CD4-positive, alpha-beta T cell treated with Interleukin-15 for 1 hour (primary cell): ENCODE measurements around the gene ERP44.
"Not testable (repeated sequence)": the region's sequence is repeated elsewhere in the genome, so short reads cannot be mapped to it uniquely, and the experiment has no call there.

ENCODE experiments used
- DNase-seq: peaks from one replicate; pipeline ENCODE4 v3.0.0-alpha.2; 2020

The ERP44 gene

DNA sequence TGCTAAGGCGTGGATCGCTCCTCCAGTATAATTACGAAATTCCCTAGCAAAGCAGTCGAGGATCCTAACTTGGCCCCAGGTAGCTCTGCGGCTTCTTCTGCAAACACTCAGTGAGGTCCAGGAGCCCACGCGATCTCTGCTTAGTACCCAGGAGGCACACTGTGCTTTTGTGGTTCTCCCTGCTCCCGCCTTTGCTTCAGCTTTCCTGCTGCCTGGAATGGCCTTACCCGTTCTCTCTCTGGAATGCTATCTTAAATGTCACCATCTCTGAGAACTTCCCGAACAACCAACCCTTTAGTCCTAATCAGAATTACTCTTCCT, 882 bp upstream of the ERP44 start:
- DNase-seq = no peak

DNA sequence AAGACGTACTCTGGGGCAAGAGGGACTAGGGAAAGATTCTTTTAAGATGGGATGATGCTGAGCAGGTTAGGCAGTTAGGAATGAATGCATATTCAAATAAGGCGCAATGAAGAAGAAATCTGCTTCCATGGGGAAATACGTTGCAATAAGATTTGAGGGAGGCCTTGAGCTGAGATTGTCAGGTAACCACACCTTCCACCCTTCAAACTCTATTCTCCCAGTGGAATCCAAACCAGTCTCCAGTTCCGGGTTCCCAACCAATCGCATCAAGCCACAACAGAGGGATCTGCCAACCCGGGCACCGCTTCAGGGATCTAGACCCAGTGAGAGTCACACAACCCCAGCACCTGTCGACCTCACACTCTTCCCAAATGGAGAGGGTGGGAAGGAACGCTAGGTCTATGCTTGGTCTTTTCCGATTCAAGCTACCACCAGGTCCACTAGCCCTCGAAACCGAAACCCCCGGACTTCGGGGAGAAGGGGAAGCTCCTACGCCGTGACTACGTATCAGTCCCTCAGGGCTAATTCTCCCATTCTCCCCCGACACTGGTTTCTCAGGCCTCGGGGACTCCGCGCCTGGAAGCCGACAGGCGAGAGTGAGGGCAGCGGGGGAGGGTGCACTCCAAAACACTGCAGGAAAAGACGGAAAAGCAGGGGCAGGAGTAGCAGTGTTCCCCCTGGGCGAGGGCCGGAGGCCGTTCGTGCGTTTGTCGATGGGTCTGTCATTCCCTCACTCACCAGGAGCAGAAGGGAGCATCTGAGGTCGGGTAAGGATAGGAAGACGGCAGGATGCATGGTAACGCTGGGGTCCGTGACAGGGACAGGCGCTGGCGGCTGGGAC, 534 bp downstream of the ERP44 start:
- DNase-seq = peak; percentile 45

DNA sequence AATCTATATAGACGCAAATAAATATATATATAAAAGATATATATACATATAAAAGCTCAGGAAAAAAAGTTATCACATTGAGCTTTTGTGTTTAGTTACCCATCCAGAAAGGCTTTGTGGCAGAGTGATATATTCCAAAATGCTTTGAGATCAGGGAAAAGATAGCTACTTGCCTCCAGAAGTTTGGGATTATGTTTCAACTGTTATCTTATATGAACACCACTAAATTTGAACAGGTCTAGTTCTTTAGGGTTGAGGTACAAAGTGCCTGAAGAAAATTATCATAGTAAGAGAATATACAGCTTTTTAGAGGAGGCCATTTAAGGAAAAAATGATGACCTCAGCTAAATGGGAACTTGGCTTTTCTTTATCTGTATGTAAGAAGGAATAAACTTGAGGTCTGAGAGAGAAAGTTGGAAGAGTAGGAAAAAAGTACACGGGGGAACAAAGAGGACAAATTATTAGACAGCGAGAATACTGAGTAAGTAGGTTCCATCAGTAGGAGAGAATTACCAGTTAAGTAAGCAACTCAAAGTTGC, 2.4 kb downstream of the ERP44 start:
- DNase-seq = no peak

DNA sequence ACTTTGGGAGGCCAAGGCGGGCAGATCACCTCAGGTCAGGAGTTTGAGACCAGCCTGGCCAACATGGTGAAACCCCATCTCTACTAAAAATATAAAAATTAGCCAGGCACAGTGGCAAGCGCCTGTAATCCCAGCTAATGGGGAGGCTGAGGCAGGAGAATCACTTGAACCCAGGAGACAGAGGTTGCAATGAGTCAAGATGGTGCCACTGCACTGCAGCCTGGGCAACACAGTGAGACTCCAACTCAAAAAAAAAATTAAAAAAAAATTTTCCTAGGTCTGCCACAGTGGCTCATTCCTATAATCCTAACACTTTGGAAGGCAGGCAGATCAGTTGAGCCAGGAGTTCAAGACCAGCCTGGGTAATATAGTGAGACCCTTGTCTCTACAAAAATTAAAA, 4.4 kb downstream of the ERP44 start:
- DNase-seq = not testable (repeated sequence)

DNA sequence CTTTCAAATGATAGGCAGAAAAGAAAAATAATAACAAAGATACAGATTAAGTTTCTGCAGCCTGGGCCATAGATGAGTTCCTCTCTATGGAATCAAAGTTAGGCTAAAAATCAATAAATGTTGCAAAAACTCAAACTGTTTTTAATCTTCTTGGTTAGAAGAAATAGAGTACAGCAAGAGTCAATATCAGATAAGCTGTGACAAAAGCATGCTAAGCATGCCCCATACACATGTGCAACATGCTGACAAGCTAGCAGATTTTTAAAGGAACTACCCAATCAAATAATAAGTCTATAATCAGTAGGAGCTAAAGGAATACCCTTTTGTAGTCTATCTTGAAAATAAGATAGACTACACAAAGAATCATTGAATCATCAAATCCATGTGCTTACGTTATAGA, 6.7 kb downstream of the ERP44 start:
- DNase-seq = no peak

DNA sequence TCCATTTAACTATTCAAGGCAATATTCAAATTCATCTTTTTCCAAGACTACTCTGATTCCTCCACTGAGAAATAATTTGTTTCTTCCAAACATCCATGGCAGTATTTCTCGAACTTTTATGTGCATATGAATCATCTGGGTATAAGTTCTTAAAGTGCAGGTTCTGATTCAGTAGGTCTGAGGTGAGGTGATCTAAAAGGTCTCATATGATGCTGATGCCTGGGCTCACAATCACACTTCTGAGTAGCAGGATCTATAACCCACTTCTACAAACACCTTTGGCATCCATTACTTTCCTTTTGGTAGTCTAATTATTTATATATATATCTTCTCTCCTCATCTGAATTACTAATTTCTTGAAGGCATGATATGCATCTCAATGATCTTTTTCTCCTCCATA, 7.2 kb downstream of the ERP44 start:
- DNase-seq = no peak

DNA sequence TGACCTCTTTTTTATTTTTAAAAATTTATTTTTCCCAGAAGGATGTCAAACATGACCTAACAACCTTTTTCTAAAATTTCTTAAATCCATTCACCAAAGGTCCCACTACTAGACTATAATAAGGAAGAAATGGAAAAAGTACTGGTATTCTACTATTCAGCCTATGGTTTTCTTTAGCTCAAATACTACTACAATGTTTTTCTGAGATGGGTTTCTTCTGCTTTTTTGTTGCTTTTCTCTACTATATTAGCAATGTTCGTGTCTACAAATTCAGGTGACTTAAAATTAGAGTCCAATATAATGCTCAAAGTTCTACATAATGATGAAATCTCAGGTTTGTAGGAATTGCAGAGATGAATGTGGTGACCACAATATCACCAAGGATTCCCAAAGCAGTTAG, 7.9 kb downstream of the ERP44 start:
- DNase-seq = no peak

DNA sequence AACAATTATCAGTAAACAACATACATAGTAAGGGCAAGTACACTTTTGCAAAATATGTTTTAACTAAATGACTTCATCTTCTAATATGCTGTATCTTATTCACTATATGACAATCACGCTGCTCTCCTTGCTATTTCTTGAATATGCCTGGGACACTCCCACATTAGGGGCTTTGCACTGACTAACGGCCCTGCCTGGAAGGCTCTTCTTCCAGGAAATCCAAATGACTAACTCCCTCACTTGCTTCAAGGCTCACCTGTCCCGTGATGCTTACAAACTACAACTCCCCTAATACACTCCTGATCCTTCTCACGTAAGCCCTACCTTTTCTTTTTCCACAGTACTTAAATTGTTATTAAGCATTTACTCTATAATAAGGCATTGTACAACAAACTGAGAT, 10.6 kb downstream of the ERP44 start:
- DNase-seq = no peak

DNA sequence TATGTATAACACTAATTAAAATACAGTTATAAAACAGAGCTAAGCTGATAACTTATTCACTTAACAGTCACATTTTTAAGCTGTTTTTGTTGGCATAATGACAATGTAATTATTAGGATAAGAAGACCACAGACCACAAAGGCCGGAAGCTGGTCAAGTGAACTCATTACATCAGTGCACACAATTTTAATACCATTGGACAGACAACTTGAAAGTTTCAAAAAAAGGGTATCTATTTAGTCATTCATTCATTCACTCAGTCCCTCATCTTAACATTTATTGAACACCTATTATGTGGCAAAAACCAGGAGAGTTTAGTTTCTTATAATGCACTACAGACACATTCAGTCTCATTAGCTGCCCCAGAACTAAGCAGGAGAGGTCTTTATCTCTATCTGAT, 11.6 kb downstream of the ERP44 start:
- DNase-seq = no peak

DNA sequence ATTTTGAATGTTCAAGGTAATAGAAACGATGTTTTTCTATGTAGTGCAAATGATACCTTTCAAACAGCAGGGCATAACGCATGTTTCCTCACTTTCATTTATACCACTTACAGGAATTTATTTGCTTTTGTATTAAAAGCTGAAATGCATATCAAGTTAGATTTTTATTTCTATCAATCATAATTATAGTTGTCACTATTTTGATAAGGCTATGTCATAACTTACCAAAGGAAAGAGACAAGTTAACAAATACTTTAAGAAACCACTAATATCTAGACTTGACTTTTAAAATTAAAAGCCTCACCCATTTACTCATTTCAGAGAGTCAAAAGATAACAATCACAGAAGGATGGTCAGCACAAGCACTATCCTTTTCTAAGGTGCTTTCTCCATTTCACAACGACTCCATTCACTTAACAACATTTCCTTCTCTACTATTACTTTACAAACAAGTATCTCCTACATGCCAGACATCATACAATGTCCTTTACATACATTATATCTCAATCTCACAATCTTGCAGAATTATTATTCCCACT, 12.6 kb downstream of the ERP44 start:
- DNase-seq = no peak

DNA sequence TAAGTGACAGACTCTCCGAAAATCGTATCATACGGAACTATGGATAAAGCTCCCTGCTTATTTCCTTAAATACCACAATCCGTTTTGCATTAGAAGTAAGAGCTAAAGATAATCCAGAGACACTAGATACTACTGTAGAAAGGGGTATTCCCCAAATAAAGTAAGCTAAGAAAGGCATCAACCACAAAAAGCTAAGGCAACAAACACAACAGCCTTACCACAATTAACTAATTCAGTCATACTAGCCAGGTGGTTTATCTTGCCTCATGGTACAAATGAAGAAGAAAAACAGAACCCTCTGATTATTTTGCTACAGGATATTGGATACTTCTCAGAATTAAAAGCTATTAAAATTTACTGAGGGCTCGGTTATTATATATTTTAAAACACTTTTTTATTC, 14.1 kb downstream of the ERP44 start:
- no peak for DNase-seq

DNA sequence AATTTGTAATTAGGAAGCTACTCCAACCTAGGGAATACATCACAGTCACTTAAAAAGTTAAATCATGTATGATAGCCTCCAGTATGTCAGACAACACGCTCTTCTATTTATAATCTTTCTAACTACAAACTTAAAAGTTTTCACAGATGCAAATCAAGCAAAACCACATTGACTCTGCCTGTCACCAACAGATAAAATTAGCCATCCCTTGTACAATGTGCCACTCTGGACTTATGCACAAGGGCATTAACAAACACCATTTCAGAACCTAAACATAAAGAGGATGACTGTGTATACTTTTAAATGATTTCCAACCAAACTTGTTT, 14.7 kb downstream of the ERP44 start:
- no peak for DNase-seq

DNA sequence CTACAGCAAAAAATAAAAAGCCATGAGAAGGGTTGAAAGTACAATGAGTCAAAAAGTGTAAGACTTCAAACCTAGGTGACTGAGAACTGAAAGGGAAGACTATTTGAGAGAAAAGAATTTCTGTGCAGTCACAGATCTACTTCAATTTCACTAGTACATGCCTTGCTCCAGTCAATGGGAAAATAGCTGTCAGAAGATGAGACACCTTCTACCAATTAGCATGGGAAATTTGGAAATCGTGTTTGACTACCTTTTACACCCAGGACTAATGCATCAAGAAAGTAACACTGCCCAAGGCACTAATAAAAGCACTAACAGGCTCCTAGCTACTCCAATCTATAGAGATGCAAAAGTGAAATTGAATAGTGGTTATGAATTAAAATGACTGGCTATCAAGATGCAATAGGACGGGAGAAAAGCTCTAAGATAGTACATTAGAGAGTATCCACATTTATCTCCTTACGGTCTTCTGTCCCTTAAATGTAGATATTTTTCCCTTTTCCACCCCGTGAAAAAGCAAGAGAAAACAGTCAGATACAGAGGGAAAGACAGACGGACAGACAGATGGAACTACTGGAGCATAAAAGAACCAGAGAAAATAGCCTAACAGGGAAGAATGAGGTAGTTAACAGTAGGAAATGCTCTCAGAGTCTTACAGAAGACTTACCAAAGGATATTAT, 15.2 kb downstream of the ERP44 start:
- no peak for DNase-seq

DNA sequence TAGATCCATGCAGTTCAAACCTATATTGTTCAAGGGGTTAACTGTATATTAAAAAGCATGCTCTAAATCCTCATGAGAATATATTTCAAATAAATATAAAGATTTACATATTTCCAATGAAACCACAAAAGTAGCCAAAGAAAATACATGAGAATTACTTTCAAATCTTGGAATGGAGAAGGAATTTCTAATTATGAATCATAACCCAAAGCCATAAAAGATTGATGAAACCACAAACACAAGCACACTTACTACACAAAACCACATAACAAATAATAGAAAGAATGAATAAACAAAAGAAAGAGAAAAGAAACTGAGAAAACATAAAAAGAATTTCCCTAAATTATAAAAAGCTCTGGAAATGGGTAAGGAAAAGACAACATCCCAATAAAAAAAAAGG, 16.0 kb downstream of the ERP44 start:
- DNase-seq = no peak

DNA sequence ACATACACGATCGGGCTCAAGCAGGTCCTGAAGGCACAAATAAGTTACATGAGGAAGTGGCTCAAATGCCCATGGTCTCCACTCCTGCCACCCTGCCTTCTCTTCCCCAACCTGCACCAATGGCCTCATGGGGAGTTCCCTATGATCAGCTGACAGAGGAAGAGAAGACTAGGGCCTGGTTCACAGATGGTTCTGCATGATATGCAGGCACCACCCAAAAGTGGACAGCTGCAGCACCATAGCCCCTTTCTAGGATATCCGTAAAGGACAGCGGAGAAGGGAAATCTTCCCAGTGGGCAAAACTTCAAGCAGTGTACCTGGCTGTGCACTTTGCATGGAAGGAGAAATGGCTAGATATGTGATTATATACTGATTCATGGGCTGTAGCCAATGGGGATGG, 22.5 kb downstream of the ERP44 start:
- not testable (repeated sequence) for DNase-seq

DNA sequence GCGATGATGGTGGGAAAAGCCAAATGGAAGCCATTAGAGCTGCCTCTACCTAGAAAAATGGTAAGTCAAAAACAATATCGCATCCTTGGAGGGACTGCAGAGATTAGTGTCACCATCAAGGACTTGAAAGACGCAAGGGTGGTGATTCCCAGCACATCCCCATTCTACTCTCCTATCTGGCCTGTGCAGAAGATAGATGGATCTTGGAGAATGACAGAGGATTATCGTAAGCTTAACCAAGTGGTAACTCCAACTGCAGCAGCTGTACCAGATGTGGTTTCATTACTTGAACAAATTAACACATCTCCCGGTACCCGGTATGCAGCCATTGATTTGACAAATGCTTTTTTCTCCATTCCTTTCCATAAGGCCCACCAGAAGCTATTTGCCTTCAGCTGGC, 23.8 kb downstream of the ERP44 start:
- DNase-seq = no peak

DNA sequence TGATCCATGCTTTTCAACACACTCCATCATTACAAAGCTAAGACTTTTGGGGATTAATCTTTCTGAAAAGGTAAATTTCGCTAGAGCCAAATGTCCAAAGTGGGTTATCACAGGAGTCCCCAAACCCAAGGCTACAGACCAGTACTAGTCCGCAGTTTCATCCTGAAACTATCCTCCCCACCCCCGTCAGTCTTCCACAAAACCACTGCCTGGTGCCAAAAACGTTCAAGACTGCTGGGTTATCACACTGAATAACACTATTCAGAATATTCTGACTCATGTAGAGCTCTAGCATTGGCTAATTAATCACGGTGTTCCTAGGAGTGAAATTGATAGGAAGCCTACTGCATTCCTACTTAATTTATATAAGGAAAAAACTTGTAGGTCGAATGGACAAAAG, 24.7 kb downstream of the ERP44 start:
- no peak for DNase-seq

DNA sequence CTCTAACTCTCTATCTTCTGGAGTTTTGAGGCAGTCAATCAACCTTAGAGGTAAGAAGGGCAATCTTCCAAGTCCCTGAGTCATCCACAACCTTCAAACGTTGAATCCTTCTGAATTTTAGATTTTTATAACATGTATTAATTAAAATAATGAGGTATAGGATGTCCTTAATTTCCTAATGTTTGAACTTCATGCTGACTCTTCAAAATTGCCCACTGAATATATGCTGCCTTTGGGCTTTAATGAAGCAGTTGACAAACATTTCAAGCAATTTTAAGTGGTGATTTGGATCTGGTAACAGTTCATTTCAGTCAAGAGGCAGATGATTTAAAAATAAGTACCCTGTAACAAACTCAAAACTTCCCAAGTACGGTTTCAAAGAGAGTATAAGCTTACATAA, 26.0 kb downstream of the ERP44 start:
- no peak for DNase-seq

DNA sequence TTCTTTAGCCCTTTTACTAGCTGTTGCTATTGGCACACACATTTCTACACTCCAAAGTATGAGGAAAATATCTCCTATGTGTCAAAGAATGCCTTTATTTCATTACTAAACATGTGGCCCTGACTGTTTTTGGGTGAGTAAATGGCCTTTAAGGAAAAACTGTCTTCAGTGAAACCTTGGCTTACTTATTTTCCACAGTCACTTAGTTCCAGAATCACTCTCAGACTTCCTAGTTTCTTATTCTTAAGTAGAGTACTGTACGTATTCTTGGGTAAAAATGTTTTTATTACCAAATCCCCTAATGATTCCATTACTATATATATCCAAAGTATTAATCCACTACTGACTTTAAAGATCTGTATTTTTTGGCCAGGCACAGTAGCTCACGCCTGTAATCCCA, 27.5 kb downstream of the ERP44 start:
- DNase-seq = no peak

DNA sequence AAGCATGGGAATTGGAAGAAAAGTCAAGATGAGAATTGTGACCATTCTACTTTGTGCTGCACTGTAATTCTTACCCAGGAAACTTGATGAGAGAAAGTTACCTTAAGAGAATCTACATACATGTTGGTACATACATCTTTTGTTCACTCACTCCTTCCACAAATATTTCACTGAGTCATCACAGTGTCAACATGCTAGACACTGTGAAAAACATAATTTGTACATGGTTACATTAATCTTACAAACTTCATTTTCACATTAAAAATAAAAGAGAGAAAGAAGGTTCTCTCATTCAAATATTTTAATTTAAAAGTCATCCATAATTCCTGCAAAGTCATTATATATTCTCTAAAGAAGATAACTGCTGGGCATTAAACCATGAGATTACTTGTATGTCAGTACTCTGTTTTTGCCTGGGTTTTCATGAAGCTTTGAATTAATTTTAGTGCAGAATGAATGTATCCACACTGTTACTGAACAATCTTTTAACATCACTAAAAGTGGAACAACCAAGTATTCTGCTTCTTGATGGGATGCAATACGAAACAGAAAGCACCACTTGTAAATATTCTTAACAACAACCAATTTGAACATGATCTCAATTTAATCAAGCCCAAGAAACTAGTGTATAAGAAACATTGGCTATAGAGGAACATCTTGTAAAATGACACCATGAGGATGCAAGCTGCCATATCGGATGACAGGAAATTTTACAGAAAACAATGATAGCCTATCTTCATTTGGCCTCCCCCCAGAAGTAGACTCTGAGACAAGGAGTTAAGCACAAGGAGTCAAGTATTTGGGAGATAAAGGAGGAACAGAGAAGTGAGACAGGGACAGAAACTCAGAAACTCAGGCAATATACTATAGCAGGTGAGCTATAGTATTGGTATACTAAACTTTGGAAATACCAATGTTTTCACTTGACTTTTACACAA, 28.4 kb downstream of the ERP44 start:
- no peak for DNase-seq

DNA sequence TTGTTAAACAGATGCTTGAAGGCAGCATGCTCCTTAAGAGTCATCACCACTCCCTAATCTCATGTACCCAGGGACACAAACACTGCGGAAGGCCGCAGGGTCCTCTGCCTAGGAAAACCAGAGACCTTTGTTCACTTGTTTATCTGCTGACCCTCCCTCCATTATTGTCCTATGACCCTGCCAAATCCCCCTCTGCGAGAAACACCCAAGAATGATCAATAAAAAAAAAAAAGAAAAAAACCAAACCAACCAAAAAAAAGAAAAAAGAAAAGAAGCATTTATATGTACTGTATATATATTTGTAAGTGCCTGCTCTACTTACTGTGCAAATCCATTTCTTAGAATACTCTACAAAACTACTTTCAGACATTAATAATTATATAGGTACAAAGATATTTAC, 29.7 kb downstream of the ERP44 start:
- not testable (repeated sequence) for DNase-seq

DNA sequence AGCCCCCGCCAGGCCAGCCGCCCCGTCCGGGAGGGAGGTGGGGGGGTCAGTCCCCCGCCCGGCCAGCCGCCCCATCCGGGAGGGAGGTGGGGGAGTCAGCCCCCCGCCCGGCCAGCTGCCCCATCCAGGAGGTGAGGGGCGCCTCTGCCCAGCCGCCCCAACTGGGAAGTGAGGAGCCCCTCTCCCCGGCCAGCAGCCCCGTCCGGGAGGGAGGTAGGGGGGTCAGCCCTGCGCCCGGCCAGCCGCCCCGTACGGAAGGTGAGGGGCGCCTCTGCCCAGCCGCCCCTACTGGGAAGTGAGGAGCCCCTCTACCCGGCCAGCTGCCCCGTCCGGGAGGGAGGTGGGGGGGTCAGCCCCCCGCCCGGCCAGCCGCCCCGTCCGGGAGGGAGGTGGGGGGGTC, 30.8 kb downstream of the ERP44 start:
- DNase-seq = not testable (repeated sequence)

DNA sequence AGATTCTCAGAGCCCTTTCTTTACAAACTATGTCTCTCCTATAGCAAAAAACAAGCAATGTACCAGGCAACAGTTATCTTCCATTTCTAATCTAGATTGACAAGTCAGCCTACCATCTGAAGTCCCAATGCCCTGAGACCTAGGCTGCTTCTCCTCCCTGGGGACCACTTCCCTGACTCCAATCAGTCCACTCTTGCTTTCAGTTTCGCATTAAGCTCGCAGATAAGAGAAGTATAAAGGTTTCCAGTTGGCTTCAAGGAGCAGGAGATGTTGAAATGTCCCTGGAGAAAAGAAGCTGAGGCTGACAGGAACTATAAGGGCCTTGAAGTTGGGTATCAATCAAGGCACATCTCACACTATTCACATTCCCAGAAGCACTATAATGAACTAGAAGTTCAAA, 32.3 kb downstream of the ERP44 start:
- DNase-seq = no peak
